ENCODE results near the gene CD93. TPM values are rescaled to one million over a fixed set of nuclear protein-coding genes. Genes with fewer than 3 reads are reported as not detected.

Gene CD93
- total RNA-seq, 2 experiments from 2014 or later = 1.1 TPM

DNA sequence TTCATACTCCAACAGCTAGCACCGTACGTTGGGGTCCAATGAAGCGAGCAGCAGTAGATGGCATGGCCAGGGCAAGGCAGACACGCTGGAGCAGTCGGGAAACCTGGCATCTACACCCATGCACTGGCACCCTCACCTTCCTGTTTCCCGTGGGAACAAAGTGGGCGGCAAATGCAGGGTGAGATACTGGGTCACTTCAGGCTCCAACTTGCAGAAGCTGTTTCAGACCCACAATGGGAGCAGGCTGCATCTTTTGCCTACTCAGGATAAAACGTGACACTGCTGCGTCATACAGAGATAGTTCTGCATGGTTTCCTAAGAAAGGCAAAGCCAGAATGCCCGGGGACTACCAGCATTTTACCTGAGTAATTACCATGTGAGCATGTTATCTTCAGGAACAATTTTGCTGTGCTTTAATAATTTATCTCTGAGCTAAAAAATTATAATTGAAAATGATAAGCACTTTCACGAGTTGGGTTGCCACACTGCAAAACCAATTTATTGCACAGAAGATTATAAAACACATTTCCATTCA lies 10.9 kb upstream of the CD93 start:
- H3K4me3 Mint-ChIP-seq = no peak overlapping the region
- TF ChIP-seq, protein P1, sequence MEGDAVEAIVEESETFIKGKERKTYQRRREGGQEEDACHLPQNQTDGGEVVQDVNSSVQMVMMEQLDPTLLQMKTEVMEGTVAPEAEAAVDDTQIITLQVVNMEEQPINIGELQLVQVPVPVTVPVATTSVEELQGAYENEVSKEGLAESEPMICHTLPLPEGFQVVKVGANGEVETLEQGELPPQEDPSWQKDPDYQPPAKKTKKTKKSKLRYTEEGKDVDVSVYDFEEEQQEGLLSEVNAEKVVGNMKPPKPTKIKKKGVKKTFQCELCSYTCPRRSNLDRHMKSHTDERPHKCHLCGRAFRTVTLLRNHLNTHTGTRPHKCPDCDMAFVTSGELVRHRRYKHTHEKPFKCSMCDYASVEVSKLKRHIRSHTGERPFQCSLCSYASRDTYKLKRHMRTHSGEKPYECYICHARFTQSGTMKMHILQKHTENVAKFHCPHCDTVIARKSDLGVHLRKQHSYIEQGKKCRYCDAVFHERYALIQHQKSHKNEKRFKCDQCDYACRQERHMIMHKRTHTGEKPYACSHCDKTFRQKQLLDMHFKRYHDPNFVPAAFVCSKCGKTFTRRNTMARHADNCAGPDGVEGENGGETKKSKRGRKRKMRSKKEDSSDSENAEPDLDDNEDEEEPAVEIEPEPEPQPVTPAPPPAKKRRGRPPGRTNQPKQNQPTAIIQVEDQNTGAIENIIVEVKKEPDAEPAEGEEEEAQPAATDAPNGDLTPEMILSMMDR (IDR thresholded peaks at IDR 0.05) = no peak
- intact Hi-C loops (cut with DNase I, micrococcal nuclease) = no loop called here
- H3K27me3 Mint-ChIP-seq = peaks cover 5% of the 10 kb centered on the region
- no peaks in the 10 kb centered on the region for H3K4me1 ChIP-seq (ENCODE audit: insufficient read depth, low read length)
- H3K4me3 ChIP-seq (ENCODE audit: low read length) = no peak overlapping the region
- DNase-seq = no peak
- no peak for ATAC-seq (ENCODE audit: poor library complexity)
- H3K27ac ChIP-seq (ENCODE audit: low read depth in 1 of 2, low read length in 2 of 2) = no peak overlapping the region
- no peaks in the 10 kb centered on the region for H3K36me3 ChIP-seq (ENCODE audit: insufficient read depth, low read length)
- no peaks in the 10 kb centered on the region for H3K9me3 ChIP-seq (ENCODE audit: control insufficient read depth in 1 of 2, insufficient read depth in 1 of 2, low read length in 2 of 2)
- POLR2A ChIA-PET = no interaction called here
- CTCF ChIA-PET = no interaction called here
- no peaks in the 10 kb centered on the region for H3K4me1 Mint-ChIP-seq (ENCODE audit: low read depth)
- H3K27ac Mint-ChIP-seq = no peak overlapping the region
- H3K36me3 Mint-ChIP-seq (ENCODE audit: low read depth) = no peaks in the 10 kb centered on the region
- no peaks in the 10 kb centered on the region for H3K9me3 Mint-ChIP-seq
- H3K27me3 ChIP-seq (ENCODE audit: control insufficient read depth in 1 of 2, insufficient read depth in 2 of 2, low read length in 2 of 2) = peaks cover 0 to 4% of the 10 kb centered on the region in 2 experiments

GRCh38 chr20:23096097-23096496 lies 10.0 kb upstream of the CD93 start:
- Mint-ChIP-seq H3K27ac (no peak overlapping the region), H3K4me1 (ENCODE audit: low read depth) (no peaks in the 10 kb centered on the region), H3K27me3 (peaks cover 6% of the 10 kb centered on the region), H3K9me3 (no peaks in the 10 kb centered on the region), H3K4me3 (no peak overlapping the region), H3K36me3 (ENCODE audit: low read depth) (no peaks in the 10 kb centered on the region)
- H3K4me1 ChIP-seq (ENCODE audit: insufficient read depth, low read length) = no peaks in the 10 kb centered on the region
- H3K9me3 ChIP-seq (ENCODE audit: control insufficient read depth in 1 of 2, insufficient read depth in 1 of 2, low read length in 2 of 2) = no peaks in the 10 kb centered on the region
- intact Hi-C loops (cut with DNase I, micrococcal nuclease) = no loop called here
- no peaks in the 10 kb centered on the region for H3K36me3 ChIP-seq (ENCODE audit: insufficient read depth, low read length)
- no peak overlapping the region for H3K27ac ChIP-seq (ENCODE audit: low read depth in 1 of 2, low read length in 2 of 2)
- POLR2A ChIA-PET = no interaction called here
- CTCF ChIA-PET = no interaction called here
- H3K4me3 ChIP-seq (ENCODE audit: low read length) = no peak overlapping the region
- H3K27me3 ChIP-seq (ENCODE audit: control insufficient read depth in 1 of 2, insufficient read depth in 2 of 2, low read length in 2 of 2) = peaks cover 2 to 6% of the 10 kb centered on the region in 2 experiments
- TF ChIP-seq, protein P1 (IDR thresholded peaks at IDR 0.05) = no peak
- DNase-seq = peak in 1 of 14 experiments; percentile 28
- ATAC-seq (ENCODE audit: poor library complexity) = no peak

- H3K4me1 ChIP-seq (ENCODE audit: insufficient read depth, low read length) = no peaks in the 10 kb centered on the region
- DNase-seq = no peak
- no peak overlapping the region for H3K4me3 ChIP-seq (ENCODE audit: low read length)
- intact Hi-C loops (cut with DNase I, micrococcal nuclease) = no loop called here
- H3K4me3 Mint-ChIP-seq = no peak overlapping the region
- peaks cover 6% of the 10 kb centered on the region for H3K27me3 Mint-ChIP-seq
- ChIA-PET POLR2A (no interaction called here), CTCF (no interaction called here)
- no peak overlapping the region for H3K27ac Mint-ChIP-seq
- H3K36me3 ChIP-seq (ENCODE audit: insufficient read depth, low read length) = no peaks in the 10 kb centered on the region
- TF ChIP-seq, protein P1 (IDR thresholded peaks at IDR 0.05) = no peak
- no peak for ATAC-seq (ENCODE audit: poor library complexity)
- no peaks in the 10 kb centered on the region for H3K9me3 Mint-ChIP-seq
- H3K36me3 Mint-ChIP-seq (ENCODE audit: low read depth) = no peaks in the 10 kb centered on the region
- no peaks in the 10 kb centered on the region for H3K4me1 Mint-ChIP-seq (ENCODE audit: low read depth)
- H3K9me3 ChIP-seq (ENCODE audit: control insufficient read depth in 1 of 2, insufficient read depth in 1 of 2, low read length in 2 of 2) = no peaks in the 10 kb centered on the region
- no peak overlapping the region for H3K27ac ChIP-seq (ENCODE audit: low read depth in 1 of 2, low read length in 2 of 2)
- H3K27me3 ChIP-seq (ENCODE audit: control insufficient read depth in 1 of 2, insufficient read depth in 2 of 2, low read length in 2 of 2) = peaks cover 4 to 6% of the 10 kb centered on the region in 2 experiments
Measured at GRCh38 chr20:23095499-23095898, 9.4 kb upstream of the CD93 start.

Measured in CD4-positive, alpha-beta T cell (primary cell).